ENCODE measurements around the gene KMT2C.

Gene KMT2C

DNA sequence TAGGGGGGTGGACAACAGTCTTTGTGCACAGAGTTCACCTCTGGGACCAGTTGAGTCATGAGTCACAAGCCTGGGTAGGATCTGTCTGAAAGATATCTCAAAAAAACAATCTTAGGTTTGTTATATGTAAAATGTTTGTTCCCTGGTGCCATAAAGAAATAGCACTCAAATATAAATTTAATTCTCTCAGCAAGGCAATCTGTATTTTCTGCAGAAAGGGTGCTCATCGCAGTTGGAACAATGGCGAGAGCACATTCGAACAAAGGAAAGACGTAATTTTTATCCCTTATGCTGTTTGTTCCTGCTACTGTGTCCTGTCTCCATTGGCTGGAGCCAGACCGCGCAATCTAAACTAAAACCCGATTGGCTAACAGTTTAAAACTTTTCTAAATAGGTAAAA is 346.6 kb downstream of the KMT2C start:
- no peak overlapping the region for H3K9ac ChIP-seq (ENCODE audit: low read length)
- no peak overlapping the region for H2AFZ ChIP-seq (ENCODE audit: low read depth, low read length)
- H3K4me3 ChIP-seq (ENCODE audit: low read length): no peak overlapping the region
- H3K9me3 ChIP-seq (ENCODE audit: insufficient read depth, low read length): peaks cover 6% of the 10 kb centered on the region; the same call in 1 of the 2 replicates
- H3K4me1 ChIP-seq (ENCODE audit: low read length): no peaks in the 10 kb centered on the region
- TF ChIP-seq EZH2phosphoT487 (IDR thresholded peaks at IDR 0.05; ENCODE audit: low read depth) (no peak), CTCF (IDR thresholded peaks at IDR 0.05; ENCODE audit: low read depth, low read length) (no peak)
- H3K27ac ChIP-seq (ENCODE audit: low read length): no peak overlapping the region
- no peaks in the 10 kb centered on the region for H3K36me3 ChIP-seq (replicated peaks; ENCODE audit: low read depth, low read length)
- H3K79me2 ChIP-seq (ENCODE audit: low read length): no peaks in the 10 kb centered on the region
- no peak overlapping the region for H3K4me2 ChIP-seq (ENCODE audit: low read length)
- no peaks in the 10 kb centered on the region for H3K27me3 ChIP-seq (ENCODE audit: low read depth, low read length)
- no peaks in the 10 kb centered on the region for H4K20me1 ChIP-seq (ENCODE audit: insufficient read depth, low read length)

- Histone ChIP-seq H4K20me1 (ENCODE audit: insufficient read depth, low read length) (no peaks in the 10 kb centered on the region), H2AFZ (ENCODE audit: low read depth, low read length) (no peak overlapping the region), H3K27me3 (ENCODE audit: low read depth, low read length) (no peaks in the 10 kb centered on the region), H3K4me3 (ENCODE audit: low read length) (no peak overlapping the region), H3K4me2 (ENCODE audit: low read length) (no peak overlapping the region), H3K79me2 (ENCODE audit: low read length) (no peaks in the 10 kb centered on the region), H3K9ac (ENCODE audit: low read length) (no peak overlapping the region), H3K9me3 (ENCODE audit: insufficient read depth, low read length) (peaks cover 6% of the 10 kb centered on the region; the same call in 1 of the 2 replicates), H3K36me3 (replicated peaks; ENCODE audit: low read depth, low read length) (no peaks in the 10 kb centered on the region), H3K4me1 (ENCODE audit: low read length) (no peaks in the 10 kb centered on the region), H3K27ac (ENCODE audit: low read length) (no peak overlapping the region)
- TF ChIP-seq EZH2phosphoT487 (IDR thresholded peaks at IDR 0.05; ENCODE audit: low read depth) (no peak), CTCF (IDR thresholded peaks at IDR 0.05; ENCODE audit: low read depth, low read length) (no peak)
These were observed 349.3 kb downstream of the KMT2C start for GRCh38 chr7:152086513-152086912.

GRCh38 chr7:152085131-152085530 is 350.7 kb downstream of the KMT2C start:
- Histone ChIP-seq H3K36me3 (replicated peaks; ENCODE audit: low read depth, low read length) (no peaks in the 10 kb centered on the region), H3K79me2 (ENCODE audit: low read length) (no peaks in the 10 kb centered on the region), H3K27me3 (ENCODE audit: low read depth, low read length) (no peaks in the 10 kb centered on the region), H3K4me2 (ENCODE audit: low read length) (no peak overlapping the region), H3K9ac (ENCODE audit: low read length) (no peak overlapping the region), H4K20me1 (ENCODE audit: insufficient read depth, low read length) (no peaks in the 10 kb centered on the region), H2AFZ (ENCODE audit: low read depth, low read length) (no peak overlapping the region), H3K9me3 (ENCODE audit: insufficient read depth, low read length) (peaks cover 6% of the 10 kb centered on the region; the same call in 1 of the 2 replicates), H3K4me1 (ENCODE audit: low read length) (no peaks in the 10 kb centered on the region), H3K27ac (ENCODE audit: low read length) (no peak overlapping the region), H3K4me3 (ENCODE audit: low read length) (no peak overlapping the region)
- TF ChIP-seq EZH2phosphoT487 (IDR thresholded peaks at IDR 0.05; ENCODE audit: low read depth) (no peak), CTCF (IDR thresholded peaks at IDR 0.05; ENCODE audit: low read depth, low read length) (no peak)

Data from OCI-LY3 (cell line).